Measurements from ENCODE around the gene ERBIN. TPM values are rescaled to one million over a fixed set of nuclear protein-coding genes. Genes with fewer than 3 reads are reported as not detected.

Gene ERBIN
- total and polyA plus RNA-seq, 7 experiments from 2014 or later, result 45.1 to 125 (median 107) TPM

DNA sequence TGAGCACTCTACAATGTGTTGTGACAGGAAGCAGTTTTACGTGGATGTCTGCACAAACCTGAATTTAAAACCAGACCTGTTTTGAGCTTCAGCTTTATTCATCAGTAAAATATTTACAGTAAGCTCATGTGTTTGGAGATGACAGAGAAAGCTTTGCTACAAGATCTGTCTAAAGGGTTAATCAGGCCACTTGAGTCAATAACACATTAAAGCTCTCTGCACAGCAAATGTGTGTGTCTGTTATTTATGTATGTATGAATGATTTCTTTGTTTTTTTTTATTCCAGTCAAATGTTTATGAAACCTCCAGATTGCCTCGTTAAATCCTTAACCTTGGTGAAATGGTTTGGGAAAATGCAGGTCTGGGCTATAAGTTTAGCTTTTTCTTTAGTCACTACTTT, 140.5 kb downstream of the ERBIN start:
- Histone ChIP-seq H3K27me3 (ENCODE audit: control insufficient read depth in 2 of 2, insufficient read depth in 2 of 2, low read length in 2 of 2) (no peaks in the 10 kb centered on the region), H3K27ac (ENCODE audit: low read depth, low read length) (no peak overlapping the region), H3K9me3 (ENCODE audit: control insufficient read depth in 2 of 3, low read length in 3 of 3) (no peaks in the 10 kb centered on the region), H3K4me3 (ENCODE audit: low read length) (no peak overlapping the region), H3K4me1 (ENCODE audit: control insufficient read depth in 2 of 2, insufficient read depth in 2 of 2, low read length in 2 of 2) (peaks cover 0 to 5% of the 10 kb centered on the region in 2 donors), H3K36me3 (ENCODE audit: control insufficient read depth in 2 of 3, insufficient read depth in 3 of 3, low read length in 3 of 3) (peaks cover 0 to 21% (median 13%) of the 10 kb centered on the region in 3 experiments)
- H3K27ac Mint-ChIP-seq, result peak overlapping the region in 2 of 9 donors; percentile 12 to 56
- H3K4me3 Mint-ChIP-seq, result no peak overlapping the region
- ATAC-seq (no peak), DNase-seq (no peak)
- ChIA-PET POLR2A (no interaction called here), CTCF (no interaction called here)
- H3K27me3 Mint-ChIP-seq, result no peaks in the 10 kb centered on the region
- intact Hi-C loops (cut with micrococcal nuclease), result no loop called here
- peaks cover 0 to 6% (median 4%) of the 10 kb centered on the region in 11 donors for H3K9me3 Mint-ChIP-seq
- H3K36me3 Mint-ChIP-seq, result peaks cover 11 to 54% (median 19%) of the 10 kb centered on the region in 5 donors
- peaks cover 2 to 58% (median 38%) of the 10 kb centered on the region in 7 donors for H3K4me1 Mint-ChIP-seq

- ATAC-seq (no peak), DNase-seq (no peak)
- ChIA-PET POLR2A (no interaction called here), CTCF (interaction anchor here (0.7 kb wide), 1 partner anchor 413 kb away, joined by 4 read pairs; no protein-coding TSS in a partner anchor)
- Mint-ChIP-seq H3K36me3 (peaks cover 5 to 38% (median 11%) of the 10 kb centered on the region in 5 donors), H3K4me1 (peaks cover 0 to 24% (median 3%) of the 10 kb centered on the region in 7 donors), H3K27ac (peak overlapping the region in 3 of 9 donors; percentile 3 to 60 (median 58)), H3K9me3 (no peaks in the 10 kb centered on the region), H3K27me3 (no peaks in the 10 kb centered on the region), H3K4me3 (peak overlapping the region in 1 of 10 donors; percentile 27)
- Histone ChIP-seq H3K9me3 (ENCODE audit: control insufficient read depth in 2 of 3, low read length in 3 of 3) (no peaks in the 10 kb centered on the region), H3K27ac (ENCODE audit: low read depth, low read length) (no peak overlapping the region), H3K27me3 (ENCODE audit: control insufficient read depth in 2 of 2, insufficient read depth in 2 of 2, low read length in 2 of 2) (no peaks in the 10 kb centered on the region), H3K4me1 (ENCODE audit: control insufficient read depth in 2 of 2, insufficient read depth in 2 of 2, low read length in 2 of 2) (no peaks in the 10 kb centered on the region), H3K36me3 (ENCODE audit: control insufficient read depth in 2 of 3, insufficient read depth in 3 of 3, low read length in 3 of 3) (peaks cover 0 to 19% (median 13%) of the 10 kb centered on the region in 3 experiments), H3K4me3 (ENCODE audit: low read length) (no peak overlapping the region)
- intact Hi-C loops (cut with micrococcal nuclease), result no loop called here
These were observed 145.7 kb downstream of the ERBIN start for GRCh38 chr5:66072031-66072430.

GRCh38 chr5:66074901-66075300, 148.5 kb downstream of the ERBIN start:
- POLR2A ChIA-PET, result interaction anchor here (1.6 kb wide), 1 partner anchor 149 kb away, joined by 4 read pairs; the partner anchor contains the start of gene ERBIN

DNA sequence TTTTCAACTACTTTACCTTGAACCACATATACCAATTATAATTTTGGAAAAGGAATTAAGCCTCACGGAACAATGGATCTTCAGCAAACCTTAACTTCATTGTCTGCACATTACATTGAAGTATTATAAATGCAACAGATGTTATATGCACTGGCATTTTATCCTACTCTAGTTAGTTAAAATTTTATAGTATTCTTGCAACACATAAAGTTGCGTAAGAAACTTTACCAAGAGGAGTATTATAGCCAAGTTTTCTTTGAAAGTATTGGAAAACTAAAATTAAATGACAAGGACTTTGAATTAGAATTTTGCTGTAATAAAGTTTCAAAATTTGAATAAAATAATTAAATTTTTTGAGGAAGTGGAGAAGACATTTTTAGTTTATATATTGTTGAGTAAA, 154.3 kb downstream of the ERBIN start:
- ChIA-PET CTCF (no interaction called here), POLR2A (no interaction called here)
- no peak overlapping the region for H3K4me3 Mint-ChIP-seq
- Histone ChIP-seq H3K27ac (ENCODE audit: low read depth, low read length) (no peak overlapping the region), H3K36me3 (ENCODE audit: control insufficient read depth in 2 of 3, insufficient read depth in 3 of 3, low read length in 3 of 3) (peaks cover 0 to 12% (median 4%) of the 10 kb centered on the region in 3 experiments), H3K4me1 (ENCODE audit: control insufficient read depth in 2 of 2, insufficient read depth in 2 of 2, low read length in 2 of 2) (no peaks in the 10 kb centered on the region), H3K9me3 (ENCODE audit: control insufficient read depth in 2 of 3, low read length in 3 of 3) (no peaks in the 10 kb centered on the region), H3K27me3 (ENCODE audit: control insufficient read depth in 2 of 2, insufficient read depth in 2 of 2, low read length in 2 of 2) (no peaks in the 10 kb centered on the region), H3K4me3 (ENCODE audit: low read length) (no peak overlapping the region)
- ATAC-seq, result no peak
- DNase-seq, result no peak
- H3K9me3 Mint-ChIP-seq, result peaks cover 0 to 10% (median 0%) of the 10 kb centered on the region in 11 donors
- H3K27ac Mint-ChIP-seq, result no peak overlapping the region
- intact Hi-C loops (cut with micrococcal nuclease), result no loop called here
- peaks cover 6 to 37% (median 19%) of the 10 kb centered on the region in 5 donors for H3K36me3 Mint-ChIP-seq
- H3K27me3 Mint-ChIP-seq, result no peaks in the 10 kb centered on the region
- peaks cover 0 to 18% (median 8%) of the 10 kb centered on the region in 7 donors for H3K4me1 Mint-ChIP-seq

More at GRCh38 chr5:66074901-66075300, 148.5 kb downstream of the ERBIN start:
- H3K4me1 ChIP-seq (ENCODE audit: control insufficient read depth in 2 of 2, insufficient read depth in 2 of 2, low read length in 2 of 2), result no peaks in the 10 kb centered on the region
- H3K4me1 Mint-ChIP-seq, result peaks cover 0 to 22% (median 8%) of the 10 kb centered on the region in 7 donors
- peaks cover 7 to 40% (median 17%) of the 10 kb centered on the region in 5 donors for H3K36me3 Mint-ChIP-seq
- no peak overlapping the region for H3K4me3 Mint-ChIP-seq
- H3K9me3 Mint-ChIP-seq, result no peaks in the 10 kb centered on the region
- CTCF ChIA-PET, result no interaction called here
- no peak overlapping the region for H3K4me3 ChIP-seq (ENCODE audit: low read length)
- no peaks in the 10 kb centered on the region for H3K27me3 ChIP-seq (ENCODE audit: control insufficient read depth in 2 of 2, insufficient read depth in 2 of 2, low read length in 2 of 2)
- H3K9me3 ChIP-seq (ENCODE audit: control insufficient read depth in 2 of 3, low read length in 3 of 3), result no peaks in the 10 kb centered on the region
- H3K36me3 ChIP-seq (ENCODE audit: control insufficient read depth in 2 of 3, insufficient read depth in 3 of 3, low read length in 3 of 3), result peaks cover 0 to 12% (median 4%) of the 10 kb centered on the region in 3 experiments
- H3K27me3 Mint-ChIP-seq, result no peaks in the 10 kb centered on the region
- DNase-seq (no peak), ATAC-seq (no peak)
- H3K27ac Mint-ChIP-seq, result peak overlapping the region in 3 of 9 donors; percentile 20 to 49 (median 27)
- intact Hi-C loops (cut with micrococcal nuclease), result no loop called here
- H3K27ac ChIP-seq (ENCODE audit: low read depth, low read length), result no peak overlapping the region

- Histone ChIP-seq H3K27ac (ENCODE audit: low read depth, low read length) (no peak overlapping the region), H3K9me3 (ENCODE audit: control insufficient read depth in 2 of 3, low read length in 3 of 3) (peaks cover 0 to 6% (median 0%) of the 10 kb centered on the region in 3 experiments), H3K36me3 (ENCODE audit: control insufficient read depth in 2 of 3, insufficient read depth in 3 of 3, low read length in 3 of 3) (no peaks in the 10 kb centered on the region), H3K4me1 (ENCODE audit: control insufficient read depth in 2 of 2, insufficient read depth in 2 of 2, low read length in 2 of 2) (no peaks in the 10 kb centered on the region), H3K27me3 (ENCODE audit: control insufficient read depth in 2 of 2, insufficient read depth in 2 of 2, low read length in 2 of 2) (no peaks in the 10 kb centered on the region), H3K4me3 (ENCODE audit: low read length) (no peak overlapping the region)
- POLR2A ChIA-PET, result no interaction called here
- Mint-ChIP-seq H3K27me3 (no peaks in the 10 kb centered on the region), H3K36me3 (peaks cover 14 to 60% (median 33%) of the 10 kb centered on the region in 5 donors), H3K4me1 (no peaks in the 10 kb centered on the region), H3K4me3 (no peak overlapping the region), H3K9me3 (peaks cover 4 to 25% (median 14%) of the 10 kb centered on the region in 11 donors), H3K27ac (no peak overlapping the region)
- DNase-seq (no peak), ATAC-seq (no peak)
- intact Hi-C loops (cut with micrococcal nuclease), result no loop called here
- CTCF ChIA-PET, result no interaction called here
These were observed 163.0 kb downstream of the ERBIN start for GRCh38 chr5:66089384-66089783.

DNA sequence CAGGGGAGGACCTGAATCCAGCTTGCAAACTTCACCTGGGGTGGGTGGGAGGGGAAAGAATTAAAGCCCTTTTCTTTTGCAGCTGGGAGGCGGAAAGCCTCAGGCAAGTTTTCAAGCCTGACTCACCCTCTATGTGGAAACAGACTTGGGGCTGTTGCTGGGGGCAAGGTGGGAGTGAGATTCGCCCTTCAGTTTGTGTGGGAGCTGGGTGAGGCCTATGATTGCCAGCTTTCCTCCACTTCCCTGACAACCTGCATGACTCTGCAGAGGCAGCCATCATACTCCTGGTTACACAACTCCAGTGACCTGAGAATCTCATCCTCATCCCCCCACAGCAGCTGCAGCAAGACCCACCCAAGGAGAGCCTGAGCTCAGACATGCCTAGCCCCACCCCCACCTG, 174.5 kb downstream of the ERBIN start:
- Mint-ChIP-seq H3K4me1 (no peaks in the 10 kb centered on the region), H3K27me3 (no peaks in the 10 kb centered on the region), H3K9me3 (peaks cover 16 to 89% (median 58%) of the 10 kb centered on the region in 11 donors), H3K4me3 (no peak overlapping the region), H3K27ac (no peak overlapping the region), H3K36me3 (peaks cover 3 to 32% (median 12%) of the 10 kb centered on the region in 5 donors)
- Histone ChIP-seq H3K4me1 (ENCODE audit: control insufficient read depth in 2 of 2, insufficient read depth in 2 of 2, low read length in 2 of 2) (no peaks in the 10 kb centered on the region), H3K4me3 (ENCODE audit: low read length) (no peak overlapping the region), H3K9me3 (ENCODE audit: control insufficient read depth in 2 of 3, low read length in 3 of 3) (peaks cover 0 to 34% (median 0%) of the 10 kb centered on the region in 3 experiments), H3K36me3 (ENCODE audit: control insufficient read depth in 2 of 3, insufficient read depth in 3 of 3, low read length in 3 of 3) (no peaks in the 10 kb centered on the region), H3K27ac (ENCODE audit: low read depth, low read length) (no peak overlapping the region), H3K27me3 (ENCODE audit: control insufficient read depth in 2 of 2, insufficient read depth in 2 of 2, low read length in 2 of 2) (no peaks in the 10 kb centered on the region)
- ATAC-seq (no peak), DNase-seq (no peak)
- CTCF ChIA-PET, result no interaction called here
- intact Hi-C loops (cut with micrococcal nuclease), result no loop called here
- POLR2A ChIA-PET, result interaction anchor here (0.9 kb wide), 1 partner anchor 17 kb away, joined by 3 read pairs; no protein-coding TSS in a partner anchor

GRCh38 chr5:66113160-66113559, 186.8 kb downstream of the ERBIN start:
- H3K36me3 Mint-ChIP-seq, result peaks cover 0 to 16% (median 0%) of the 10 kb centered on the region in 5 donors
- ChIA-PET POLR2A (no interaction called here), CTCF (interaction anchor here (0.6 kb wide), 1 partner anchor 462 kb away, joined by 4 read pairs; no protein-coding TSS in a partner anchor)
- peaks cover 4 to 61% (median 24%) of the 10 kb centered on the region in 11 donors for H3K9me3 Mint-ChIP-seq
- Histone ChIP-seq H3K36me3 (ENCODE audit: control insufficient read depth in 2 of 3, insufficient read depth in 3 of 3, low read length in 3 of 3) (no peaks in the 10 kb centered on the region), H3K27ac (ENCODE audit: low read depth, low read length) (no peak overlapping the region), H3K4me1 (ENCODE audit: control insufficient read depth in 2 of 2, insufficient read depth in 2 of 2, low read length in 2 of 2) (no peaks in the 10 kb centered on the region), H3K9me3 (ENCODE audit: control insufficient read depth in 2 of 3, low read length in 3 of 3) (peaks cover 0 to 3% (median 0%) of the 10 kb centered on the region in 3 experiments), H3K4me3 (ENCODE audit: low read length) (no peak overlapping the region), H3K27me3 (ENCODE audit: control insufficient read depth in 2 of 2, insufficient read depth in 2 of 2, low read length in 2 of 2) (no peaks in the 10 kb centered on the region)
- ATAC-seq (no peak), DNase-seq (no peak)
- intact Hi-C loops (cut with micrococcal nuclease), result no loop called here
- H3K4me3 Mint-ChIP-seq, result no peak overlapping the region
- H3K27me3 Mint-ChIP-seq, result peaks cover 0 to 5% (median 0%) of the 10 kb centered on the region in 5 donors
- no peak overlapping the region for H3K27ac Mint-ChIP-seq
- H3K4me1 Mint-ChIP-seq, result no peaks in the 10 kb centered on the region

Measured in naive thymus-derived CD4-positive, alpha-beta T cell (primary cell).